Loucy (cell line): Measurements from ENCODE around the gene GLYATL2.

Experiments
- CTCF ChIP-seq: fragments of 200-600 bp; sonication (generic); conservative IDR thresholded peaks from 2 replicates; pipeline ENCODE4 v1.5.1; 2014; ENCODE audit warnings: mild to moderate bottlenecking, antibody characterized with exemption, low read length
- EZH2phosphoT487 ChIP-seq: fragments of 200-600 bp; IDR thresholded peaks from 2 replicates; pipeline ENCODE4 v1.6.1; 2018; ENCODE audit warnings: antibody characterized with exemption, mild to moderate bottlenecking, moderate library complexity, borderline replicate concordance

GRCh38 chr11:58787903-58788302 lies 56.6 kb downstream of the GLYATL2 start:
- TF ChIP-seq CTCF (no peak), EZH2phosphoT487 (no peak)
